HCT116 (cell line): ENCODE results near the gene ARMC6. TPM values are rescaled to one million over a fixed set of nuclear protein-coding genes. Genes with fewer than 3 reads are reported as not detected.

Source experiments
- ATAC-seq: fragments of 200-7000 bp; cut with Tn5 transposase; 2 replicates; pipeline ENCODE4 v1.9.1; 2020; ENCODE audit warnings: mild to moderate bottlenecking, moderate library complexity
- BruUV-seq: library from RNA; stranded (reverse); fragments of 400-500 nt; replicated peaks from 2 replicates; lab custom pipeline; 2021; lab: Mats Ljungman, UMichigan
- CTCF ChIA-PET: fragments of 300-600 bp; sonication (Branson Sonifier 250); formaldehyde crosslinking; loops from one replicate; lab custom pipeline; 2021; ENCODE audit warnings: antibody characterized with exemption; lab: Charles Lee
- POLR2A ChIA-PET: fragments of 300-600, 350-600 bp; sonication (Branson Sonifier 250); formaldehyde crosslinking; loops from one replicate; lab custom pipeline; 2021; ENCODE audit warnings: antibody characterized with exemption; lab: Charles Lee
- RAD21 ChIA-PET, 2 experiments: fragments of 300-600 bp; sonication (Branson Sonifier 250); formaldehyde crosslinking; loops; one replicate each; lab custom pipeline; 2023; ENCODE audit warnings: low total read pairs in 2 of 2; ENCODE audit not compliant: uncharacterized antibody in 2 of 2, unreplicated experiment in 2 of 2, low non-redundant PET in 1 of 2; lab: Charles Lee
- DNase-seq: peaks from one replicate; pipeline ENCODE4 v3.0.0-alpha.2; 2010; ENCODE audit warnings: low read depth, low spot score
- H2AFZ ChIP-seq: fragments of 200-600 bp; shearing (Covaris generic), sonication (generic); 2 replicates; pipeline ENCODE4 v1.6.1; 2017; ENCODE audit warnings: low read depth, mixed run types, mixed read lengths, antibody characterized with exemption, low read length; ENCODE audit not compliant: poor library complexity, severe bottlenecking
- H3K27ac ChIP-seq: 2 replicates; pipeline ENCODE4 v1.5.1; 2012; ENCODE audit warnings: low read depth, low read length
- H3K27me3 ChIP-seq: fragments of 200-600 bp; sonication (generic); 2 replicates; pipeline ENCODE4 v1.6.1; 2016; ENCODE audit warnings: mixed run types, low read length, mixed read lengths; ENCODE audit not compliant: insufficient read depth
- H3K36me3 ChIP-seq, 2 experiments: fragments of 200-500 bp in 1 of 2; fragments of 200-600 bp in 1 of 2; sonication (Bioruptor generic) in 1 of 2; sonication (generic) in 1 of 2; 2 replicates each; pipeline versions ENCODE4 v1.5.1 to v1.6.1; 2014 to 2016; ENCODE audit warnings: low read length in 2 of 2, inconsistent platforms in 1 of 2, mixed read lengths in 1 of 2, mixed run types in 1 of 2; ENCODE audit not compliant: insufficient read depth in 2 of 2, control insufficient read depth in 1 of 2
- H3K4me1 ChIP-seq, 2 experiments: fragments of 200-600 bp in 1 of 2; sonication (generic) in 1 of 2; 2 replicates each; pipeline versions ENCODE4 v1.5.1 to v1.6.1; 2012 to 2017; ENCODE audit warnings: low read length in 2 of 2, inconsistent platforms in 1 of 2, mild to moderate bottlenecking in 1 of 2, mixed read lengths in 1 of 2, mixed run types in 1 of 2, moderate library complexity in 1 of 2; ENCODE audit not compliant: insufficient read depth in 2 of 2, control insufficient read depth in 1 of 2
- H3K4me2 ChIP-seq: fragments of 200-600 bp; sonication (generic); 2 replicates; pipeline ENCODE4 v1.6.1; 2017; ENCODE audit warnings: mixed run types, low read length, mixed read lengths
- H3K4me3 ChIP-seq, 2 experiments: fragments of 200-600 bp in 1 of 2; sonication (generic) in 1 of 2; replicated peaks in 1 of 2; 2 replicates each; pipeline ENCODE4 v1.5.1; 2011 to 2016; ENCODE audit warnings: low read length in 2 of 2, control low read depth in 1 of 2, low read depth in 1 of 2, mild to moderate bottlenecking in 1 of 2, mixed read lengths in 1 of 2, mixed run types in 1 of 2
- H3K79me2 ChIP-seq: fragments of 200-600 bp; sonication (generic); 2 replicates; pipeline ENCODE4 v1.6.1; 2017; ENCODE audit warnings: mild to moderate bottlenecking, mixed run types, low read length, moderate library complexity, mixed read lengths; ENCODE audit not compliant: insufficient read depth
- H3K9ac ChIP-seq: fragments of 200-600 bp; sonication (generic); 2 replicates; pipeline ENCODE4 v1.6.1; 2016; ENCODE audit warnings: low read length, mixed read lengths
- H3K9me2 ChIP-seq: fragments of 200-600 bp; sonication (generic), shearing (Covaris generic); 2 replicates; pipeline ENCODE4 v1.6.1; 2017; ENCODE audit warnings: mixed run types, mild to moderate bottlenecking, moderate library complexity; ENCODE audit not compliant: insufficient read depth
- H3K9me3 ChIP-seq, 2 experiments: fragments of 200-500 bp in 1 of 2; fragments of 200-600 bp in 1 of 2; sonication (Bioruptor generic) in 1 of 2; sonication (generic) in 1 of 2; 2 replicates each; pipeline ENCODE4 v1.6.1; 2014 to 2017; ENCODE audit warnings: low read length in 2 of 2, mixed read lengths in 2 of 2, inconsistent platforms in 1 of 2, low read depth in 1 of 2, mild to moderate bottlenecking in 1 of 2, mixed run types in 1 of 2, moderate library complexity in 1 of 2; ENCODE audit not compliant: control insufficient read depth in 1 of 2, insufficient read depth in 1 of 2
- H4K20me1 ChIP-seq: fragments of 200-600 bp; sonication (generic), shearing (Covaris generic); 2 replicates; pipeline ENCODE4 v1.6.1; 2017; ENCODE audit warnings: mixed run types, mild to moderate bottlenecking, moderate library complexity; ENCODE audit not compliant: insufficient read depth
- CEBPB ChIP-seq: IDR thresholded peaks from 2 replicates; pipeline ENCODE4 v1.6.1; 2012; ENCODE audit warnings: low read depth
- ELF1 ChIP-seq: IDR thresholded peaks from 2 replicates; pipeline ENCODE4 v1.6.1; 2012; ENCODE audit warnings: low read depth, borderline replicate concordance
- EZH2phosphoT487 ChIP-seq: fragments of 200-600 bp; IDR thresholded peaks from 2 replicates; pipeline ENCODE4 v1.6.1; 2018; ENCODE audit warnings: antibody characterized with exemption, borderline replicate concordance
- FOSL1 ChIP-seq: IDR thresholded peaks from 2 replicates; pipeline ENCODE4 v1.6.1; 2012; ENCODE audit warnings: low read depth
- TCF7L2 ChIP-seq: IDR thresholded peaks from 2 replicates; pipeline ENCODE4 v1.7.0; 2011; ENCODE audit warnings: borderline replicate concordance, inconsistent platforms; ENCODE audit not compliant: insufficient read depth, insufficient read length; ENCODE audit errors: extremely low read depth
- YY1 ChIP-seq: IDR thresholded peaks from 2 replicates; pipeline ENCODE4 v1.6.1; 2011; ENCODE audit warnings: low read length, low read depth, moderate library complexity, mild to moderate bottlenecking; ENCODE audit not compliant: insufficient replicate concordance; ENCODE audit errors: extremely low read depth
- ZNF274 ChIP-seq: fragments of 200-500 bp; sonication (Bioruptor generic); IDR thresholded peaks from 2 replicates; pipeline ENCODE4 v1.6.1; 2014; ENCODE audit warnings: mild to moderate bottlenecking, low read depth, low read length, inconsistent platforms
- intact Hi-C: fragments of 100-400 bp; cut with micrococcal nuclease; formaldehyde crosslinking; loops from 2 replicates; pipeline ENCODE4 v1.10.0; 2022
- total RNA-seq: library from RNA; stranded (reverse); gene quantifications from one replicate; pipeline ENCODE4 v1.2.1, GENCODE V29; 2021; ENCODE audit not compliant: unreplicated experiment
- TF ChIP-seq, protein P1 (sequence below), 3 experiments: fragments of 200-600 bp in 1 of 3; sonication (generic) in 1 of 3; IDR thresholded peaks in 2 of 3; conservative IDR thresholded peaks in 1 of 3; 2 replicates each; pipeline ENCODE4 v1.5.1; 2012 to 2017; ENCODE audit warnings: low read depth in 2 of 3, low read length in 2 of 3, antibody characterized with exemption in 1 of 3, borderline replicate concordance in 1 of 3, control low read depth in 1 of 3, mild to moderate bottlenecking in 1 of 3, mixed read lengths in 1 of 3, mixed run types in 1 of 3, moderate library complexity in 1 of 3; ENCODE audit not compliant: insufficient read depth in 1 of 3
- TF ChIP-seq, protein P2 (sequence below): IDR thresholded peaks from 2 replicates; pipeline ENCODE4 v1.6.1; 2011; ENCODE audit warnings: mild to moderate bottlenecking, low read length, moderate library complexity; ENCODE audit not compliant: insufficient replicate concordance; ENCODE audit errors: extremely low read depth

ARMC6 gene
- total RNA-seq, 1 experiment from 2014 or later: 34.7 TPM

DNA sequence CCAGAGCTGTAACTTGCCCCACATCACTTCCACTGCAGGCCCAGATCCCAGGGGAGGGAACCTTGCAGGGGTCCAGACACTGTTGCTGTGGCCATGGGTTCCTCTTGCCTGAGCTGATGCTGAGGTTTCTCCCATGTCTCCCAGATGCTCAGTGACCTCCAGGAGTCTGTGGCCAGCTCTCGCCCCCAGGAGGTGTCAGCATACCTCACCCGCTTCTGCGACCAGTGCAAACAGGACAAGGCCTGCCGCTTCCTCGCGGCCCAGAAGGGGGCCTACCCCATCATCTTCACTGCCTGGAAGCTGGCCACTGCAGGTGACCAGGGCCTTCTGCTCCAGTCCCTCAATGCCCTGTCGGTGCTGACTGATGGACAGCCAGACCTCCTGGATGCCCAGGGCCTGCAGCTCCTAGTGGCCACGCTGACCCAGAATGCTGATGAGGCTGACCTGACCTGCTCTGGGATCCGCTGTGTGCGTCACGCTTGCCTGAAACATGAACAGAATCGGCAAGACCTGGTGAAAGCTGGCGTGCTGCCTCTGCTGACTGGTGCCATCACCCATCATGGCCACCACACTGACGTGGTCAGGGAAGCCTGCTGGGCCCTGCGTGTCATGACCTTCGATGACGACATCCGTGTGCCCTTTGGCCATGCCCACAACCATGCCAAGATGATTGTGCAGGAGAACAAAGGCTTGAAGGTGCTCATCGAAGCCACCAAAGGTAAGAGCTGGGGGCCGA, 18.2 kb downstream of the ARMC6 start:
- ChIA-PET CTCF (interaction anchor here (1.3 to 1.4 kb wide), 2 partner anchors 11 to 64 kb away, joined by 3 read pairs; no protein-coding TSS in a partner anchor), POLR2A (no interaction called here), RAD21 (no interaction called here)
- H3K36me3 ChIP-seq: peaks cover 8 to 41% of the 10 kb centered on the region in 2 experiments; a peak in 3 of 4 replicates
- no peaks in the 10 kb centered on the region for H4K20me1 ChIP-seq
- no peaks in the 10 kb centered on the region for H3K9me3 ChIP-seq
- H3K9ac ChIP-seq: no peak overlapping the region
- DNase-seq: no peak
- BruUV-seq: no TSS peak
- H3K27me3 ChIP-seq: no peaks in the 10 kb centered on the region
- no peak overlapping the region for H3K27ac ChIP-seq
- no peak for ATAC-seq
- no peak for TF ChIP-seq FOSL1
- TF ChIP-seq ELF1: no peak
- TF ChIP-seq, protein P1, sequence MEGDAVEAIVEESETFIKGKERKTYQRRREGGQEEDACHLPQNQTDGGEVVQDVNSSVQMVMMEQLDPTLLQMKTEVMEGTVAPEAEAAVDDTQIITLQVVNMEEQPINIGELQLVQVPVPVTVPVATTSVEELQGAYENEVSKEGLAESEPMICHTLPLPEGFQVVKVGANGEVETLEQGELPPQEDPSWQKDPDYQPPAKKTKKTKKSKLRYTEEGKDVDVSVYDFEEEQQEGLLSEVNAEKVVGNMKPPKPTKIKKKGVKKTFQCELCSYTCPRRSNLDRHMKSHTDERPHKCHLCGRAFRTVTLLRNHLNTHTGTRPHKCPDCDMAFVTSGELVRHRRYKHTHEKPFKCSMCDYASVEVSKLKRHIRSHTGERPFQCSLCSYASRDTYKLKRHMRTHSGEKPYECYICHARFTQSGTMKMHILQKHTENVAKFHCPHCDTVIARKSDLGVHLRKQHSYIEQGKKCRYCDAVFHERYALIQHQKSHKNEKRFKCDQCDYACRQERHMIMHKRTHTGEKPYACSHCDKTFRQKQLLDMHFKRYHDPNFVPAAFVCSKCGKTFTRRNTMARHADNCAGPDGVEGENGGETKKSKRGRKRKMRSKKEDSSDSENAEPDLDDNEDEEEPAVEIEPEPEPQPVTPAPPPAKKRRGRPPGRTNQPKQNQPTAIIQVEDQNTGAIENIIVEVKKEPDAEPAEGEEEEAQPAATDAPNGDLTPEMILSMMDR (IDR thresholded peaks at IDR 0.05 in 2 of 3, conservative IDR thresholded peaks at IDR 0.05 in 1 of 3; ENCODE audit: borderline replicate concordance in 1 of 3, insufficient read depth in 1 of 3, low read depth in 2 of 3, low read length in 2 of 3): no peak
- no peak for TF ChIP-seq ZNF274
- no peak for TF ChIP-seq CEBPB
- TF ChIP-seq EZH2phosphoT487: no peak
- TF ChIP-seq TCF7L2: no peak
- TF ChIP-seq YY1: no peak
- TF ChIP-seq, protein P2, sequence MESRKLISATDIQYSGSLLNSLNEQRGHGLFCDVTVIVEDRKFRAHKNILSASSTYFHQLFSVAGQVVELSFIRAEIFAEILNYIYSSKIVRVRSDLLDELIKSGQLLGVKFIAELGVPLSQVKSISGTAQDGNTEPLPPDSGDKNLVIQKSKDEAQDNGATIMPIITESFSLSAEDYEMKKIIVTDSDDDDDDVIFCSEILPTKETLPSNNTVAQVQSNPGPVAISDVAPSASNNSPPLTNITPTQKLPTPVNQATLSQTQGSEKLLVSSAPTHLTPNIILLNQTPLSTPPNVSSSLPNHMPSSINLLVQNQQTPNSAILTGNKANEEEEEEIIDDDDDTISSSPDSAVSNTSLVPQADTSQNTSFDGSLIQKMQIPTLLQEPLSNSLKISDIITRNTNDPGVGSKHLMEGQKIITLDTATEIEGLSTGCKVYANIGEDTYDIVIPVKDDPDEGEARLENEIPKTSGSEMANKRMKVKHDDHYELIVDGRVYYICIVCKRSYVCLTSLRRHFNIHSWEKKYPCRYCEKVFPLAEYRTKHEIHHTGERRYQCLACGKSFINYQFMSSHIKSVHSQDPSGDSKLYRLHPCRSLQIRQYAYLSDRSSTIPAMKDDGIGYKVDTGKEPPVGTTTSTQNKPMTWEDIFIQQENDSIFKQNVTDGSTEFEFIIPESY: no peak
- no peak overlapping the region for H3K4me3 ChIP-seq
- H3K79me2 ChIP-seq: no peaks in the 10 kb centered on the region
- intact Hi-C loops: no loop called here
- no peaks in the 10 kb centered on the region for H3K9me2 ChIP-seq
- H3K4me2 ChIP-seq: no peak overlapping the region
- no peak overlapping the region for H2AFZ ChIP-seq
- no peaks in the 10 kb centered on the region for H3K4me1 ChIP-seq
